D721Med (cell line): ENCODE measurements around the gene LY6G6F.

Source experiments
- DNase-seq: peaks from one replicate; pipeline ENCODE4 v3.0.0; 2011; ENCODE audit warnings: low spot score; ENCODE audit not compliant: insufficient read length
- FAIRE-seq: peaks from 2 replicates; lab custom pipeline; 2011; peaks lifted over from hg19 to GRCh38; lab: Jason Lieb, UNC
- TF ChIP-seq, protein P1 (sequence below): IDR thresholded peaks from 2 replicates; pipeline ENCODE4 v1.5.1; 2012; ENCODE audit warnings: mild to moderate bottlenecking, control low read depth; ENCODE audit not compliant: insufficient read depth; ENCODE audit errors: missing control alignments

LY6G6F gene

DNA sequence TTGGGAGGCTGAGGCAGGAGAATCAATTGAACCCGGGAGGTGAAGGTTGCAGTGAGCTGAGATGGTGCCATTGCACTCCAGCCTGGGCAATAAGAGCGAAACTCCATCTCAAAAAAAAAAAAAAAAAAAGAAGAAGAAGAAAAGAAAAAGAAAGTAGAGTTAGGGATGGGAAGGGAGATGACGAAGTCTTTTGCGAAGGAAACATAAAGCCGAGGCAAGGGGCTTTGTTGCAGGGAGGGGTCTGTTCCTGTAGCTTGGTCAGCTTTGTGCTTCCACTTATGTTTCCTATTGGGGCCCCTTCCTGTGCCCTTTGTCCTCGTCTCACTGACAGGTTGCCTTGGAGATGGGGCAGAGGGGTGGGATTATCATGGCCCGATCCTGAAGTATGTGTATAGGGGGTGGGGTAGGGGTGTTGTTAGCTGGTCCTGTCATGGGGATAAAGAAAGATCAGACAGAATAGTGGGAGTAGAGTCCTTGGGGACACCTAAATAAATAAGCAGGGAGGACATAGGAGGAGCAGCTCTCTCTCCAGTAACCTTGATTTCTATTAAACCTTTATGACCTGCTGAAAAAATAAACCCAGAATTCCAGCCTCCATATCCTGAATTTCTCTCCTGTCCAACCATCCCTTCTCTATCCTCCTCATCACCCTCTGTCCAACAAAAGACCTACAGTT lies 30.8 kb downstream of the LY6G6F start:
- FAIRE-seq (no peak), DNase-seq (no peak)
- TF ChIP-seq, protein P1, sequence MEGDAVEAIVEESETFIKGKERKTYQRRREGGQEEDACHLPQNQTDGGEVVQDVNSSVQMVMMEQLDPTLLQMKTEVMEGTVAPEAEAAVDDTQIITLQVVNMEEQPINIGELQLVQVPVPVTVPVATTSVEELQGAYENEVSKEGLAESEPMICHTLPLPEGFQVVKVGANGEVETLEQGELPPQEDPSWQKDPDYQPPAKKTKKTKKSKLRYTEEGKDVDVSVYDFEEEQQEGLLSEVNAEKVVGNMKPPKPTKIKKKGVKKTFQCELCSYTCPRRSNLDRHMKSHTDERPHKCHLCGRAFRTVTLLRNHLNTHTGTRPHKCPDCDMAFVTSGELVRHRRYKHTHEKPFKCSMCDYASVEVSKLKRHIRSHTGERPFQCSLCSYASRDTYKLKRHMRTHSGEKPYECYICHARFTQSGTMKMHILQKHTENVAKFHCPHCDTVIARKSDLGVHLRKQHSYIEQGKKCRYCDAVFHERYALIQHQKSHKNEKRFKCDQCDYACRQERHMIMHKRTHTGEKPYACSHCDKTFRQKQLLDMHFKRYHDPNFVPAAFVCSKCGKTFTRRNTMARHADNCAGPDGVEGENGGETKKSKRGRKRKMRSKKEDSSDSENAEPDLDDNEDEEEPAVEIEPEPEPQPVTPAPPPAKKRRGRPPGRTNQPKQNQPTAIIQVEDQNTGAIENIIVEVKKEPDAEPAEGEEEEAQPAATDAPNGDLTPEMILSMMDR: no peak

DNA sequence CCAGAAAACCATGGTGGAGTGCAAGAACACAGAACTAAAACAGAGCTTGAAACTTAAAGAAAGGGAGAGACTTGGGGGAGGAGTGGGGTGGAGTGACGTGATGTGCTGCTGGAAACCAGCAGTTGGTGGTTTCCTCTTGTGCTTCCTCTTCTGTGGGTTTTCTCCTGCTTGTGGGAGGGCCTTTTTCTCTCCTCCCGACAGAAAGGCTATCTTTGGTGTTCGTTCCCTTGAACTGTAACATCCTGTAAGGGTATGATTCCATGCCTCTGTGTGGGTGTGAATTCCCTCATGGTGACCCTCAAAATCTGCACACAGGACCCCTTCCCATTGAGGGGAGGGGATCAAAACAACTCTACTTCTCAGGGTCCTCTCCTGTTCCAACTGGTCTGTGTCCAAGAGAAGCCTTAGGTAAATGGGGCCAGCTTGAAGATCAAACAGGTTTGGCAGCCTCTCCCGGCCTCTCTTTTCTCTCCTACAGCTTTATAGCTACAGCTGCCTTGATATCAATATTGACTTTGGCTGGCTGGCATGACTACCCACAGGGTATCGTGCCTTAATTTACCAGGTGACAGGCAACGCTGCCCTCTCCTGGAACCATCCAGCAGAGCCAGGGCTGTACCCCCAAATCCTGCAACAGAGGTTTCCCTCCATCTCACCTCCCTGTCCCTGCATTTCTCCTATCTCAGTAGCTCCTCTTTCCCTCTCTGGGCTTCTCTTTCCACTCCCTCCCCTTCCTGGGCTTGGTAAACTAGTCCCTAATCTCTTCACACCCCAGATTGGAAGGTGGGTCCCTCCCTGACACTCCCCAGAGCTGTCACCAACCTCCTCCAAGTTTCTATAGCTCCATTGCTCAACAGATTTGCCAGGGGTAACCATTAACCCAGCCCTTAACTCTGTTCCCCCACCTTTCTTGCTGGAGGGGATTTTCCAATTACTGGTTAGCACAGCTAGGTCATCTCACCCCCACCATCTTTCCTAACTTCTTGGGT lies 31.6 kb downstream of the LY6G6F start:
- FAIRE-seq: no peak

DNA sequence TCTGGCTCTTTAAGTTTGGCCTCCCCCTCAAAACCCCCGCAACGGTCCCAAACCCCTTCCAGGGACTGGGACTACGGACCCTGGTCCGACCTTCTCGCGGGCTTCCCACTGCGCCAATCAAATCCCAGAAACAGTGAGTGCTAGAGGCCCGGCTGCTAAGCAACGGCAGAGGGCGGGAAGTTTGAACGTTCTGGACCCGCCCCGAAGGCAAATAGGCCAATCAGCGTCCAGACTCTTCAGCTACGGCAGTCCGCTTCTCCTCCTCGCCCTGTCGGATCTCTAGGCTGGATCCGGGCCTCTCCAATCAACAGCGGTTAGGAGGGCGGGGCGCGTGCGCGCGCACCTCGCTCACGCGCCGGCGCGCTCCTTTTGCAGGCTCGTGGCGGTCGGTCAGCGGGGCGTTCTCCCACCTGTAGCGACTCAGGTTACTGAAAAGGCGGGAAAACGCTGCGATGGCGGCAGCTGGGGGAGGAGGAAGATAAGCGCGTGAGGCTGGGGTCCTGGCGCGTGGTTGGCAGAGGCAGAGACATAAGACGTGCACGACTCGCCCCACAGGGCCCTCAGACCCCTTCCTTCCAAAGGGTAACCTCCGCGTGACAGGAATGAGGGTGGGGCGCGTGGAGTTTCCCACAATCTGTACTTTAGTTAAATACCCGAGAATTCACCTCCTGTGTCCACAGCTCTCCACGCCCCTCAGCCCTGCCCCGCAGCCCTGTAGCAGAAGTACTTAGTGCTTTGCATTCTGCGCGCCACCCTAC lies 33.2 kb downstream of the LY6G6F start, which contains the start of gene MSH5:
MSH5 (plus strand) TSS at position 367 of the 758 bp plus-strand sequence. CDS start 462 bp downstream, outside the sequence.
- TF ChIP-seq, protein P1: no peak
- no peak for FAIRE-seq
- peak; percentile 96 for DNase-seq

More for the DNA sequence above, 31.6 kb downstream of the LY6G6F start:
- DNase-seq: no peak
- TF ChIP-seq, protein P1: peak; percentile 21

DNA sequence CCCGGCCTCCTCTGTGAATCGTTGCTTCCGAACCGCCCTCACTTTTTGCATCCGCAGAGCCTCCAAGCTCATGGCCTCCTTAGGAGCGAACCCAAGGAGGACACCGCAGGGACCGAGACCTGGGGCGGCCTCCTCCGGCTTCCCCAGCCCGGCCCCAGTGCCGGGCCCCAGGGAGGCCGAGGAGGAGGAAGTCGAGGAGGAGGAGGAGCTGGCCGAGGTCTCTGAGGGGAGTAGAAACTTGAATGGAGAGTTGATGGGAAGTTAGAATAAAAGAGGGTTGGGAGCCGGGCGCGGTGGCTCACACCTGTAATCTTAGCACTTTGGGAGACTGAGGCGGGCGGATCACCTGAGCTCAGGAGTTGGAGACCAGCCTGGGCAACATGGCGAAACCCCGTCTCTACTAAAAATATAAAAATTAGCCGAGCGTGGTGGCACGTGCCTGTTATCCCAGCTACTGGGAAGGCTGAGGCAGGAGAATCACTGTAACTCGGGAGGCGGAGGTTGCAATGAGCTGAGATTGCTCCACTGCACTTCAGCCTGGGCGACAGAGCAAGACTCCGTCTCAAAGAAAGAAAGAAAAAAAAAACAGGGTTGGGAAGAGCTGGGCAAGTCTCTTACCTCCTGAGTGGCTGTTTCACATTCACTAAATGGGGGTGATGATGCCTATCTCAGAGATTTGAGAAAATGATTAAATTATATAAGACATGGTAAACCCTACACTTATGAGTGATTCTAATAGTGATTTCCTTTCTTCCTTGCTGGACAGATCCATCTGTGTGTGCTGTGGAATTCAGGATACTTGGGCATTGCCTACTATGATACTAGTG lies 33.9 kb downstream of the LY6G6F start:
- DNase-seq (no peak), FAIRE-seq (no peak)
- TF ChIP-seq, protein P1: no peak

DNA sequence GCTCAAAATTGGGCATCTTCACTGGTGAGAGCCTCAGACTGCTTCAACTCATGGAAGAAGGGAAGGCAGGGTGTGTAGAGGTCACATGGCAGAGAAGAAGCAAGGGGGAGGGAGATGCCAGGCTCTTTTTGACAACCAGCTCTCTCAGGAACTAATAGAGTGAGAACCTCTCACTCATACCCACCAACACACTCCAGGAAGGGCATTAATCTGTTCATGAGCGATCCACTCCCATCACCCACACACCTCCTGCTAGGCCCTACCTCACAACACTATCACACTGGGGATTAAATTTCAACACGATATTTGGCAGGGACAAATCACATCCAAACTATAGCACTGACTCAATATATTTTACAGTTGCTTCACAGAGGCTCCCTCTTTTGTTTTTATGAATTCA lies 35.1 kb downstream of the LY6G6F start:
- FAIRE-seq (no peak), DNase-seq (no peak)
- TF ChIP-seq, protein P1: no peak

DNA sequence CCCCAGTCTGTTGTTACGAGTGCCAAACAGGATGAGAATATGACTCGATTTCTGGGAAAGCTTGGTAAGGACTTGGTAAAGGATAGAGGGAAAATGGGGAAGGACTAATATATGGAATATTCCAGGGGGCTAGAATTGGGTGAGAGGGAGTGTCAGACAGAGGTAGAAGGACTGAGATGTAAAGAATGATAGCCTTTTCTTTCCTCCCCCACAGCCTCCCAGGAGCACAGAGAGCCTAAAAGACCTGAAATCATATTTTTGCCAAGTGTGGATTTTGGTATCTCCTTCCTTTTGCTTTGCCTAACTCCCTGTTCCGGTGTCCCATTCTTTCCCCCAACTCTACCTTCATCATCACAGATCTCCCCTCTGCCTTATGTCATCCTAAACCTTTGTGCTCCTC lies 36.2 kb downstream of the LY6G6F start:
- FAIRE-seq (no peak), DNase-seq (no peak)
- TF ChIP-seq, protein P1: no peak
